Thymus (tissue), 11 donors: ENCODE measurements around the gene IL2RA. TPM values are rescaled to one million over a fixed set of nuclear protein-coding genes. Genes with fewer than 3 reads are reported as not detected.
"Not testable (repeated sequence)": the region's sequence is repeated elsewhere in the genome, so short reads cannot be mapped to it uniquely, and the experiment has no call there.

Experiments
- DNase-seq, 9 donors: peaks; one replicate each; pipeline ENCODE4 v3.0.0-alpha.2; 2013; ENCODE audit warnings: low spot score in 9 of 9, low read depth in 6 of 9, missing footprints in 1 of 9
- H3K27ac ChIP-seq, 2 donors: one replicate each; pipeline ENCODE4 v1.5.1; 2013; ENCODE audit warnings: control low read depth in 1 of 2, low read depth in 1 of 2, low read length in 1 of 2, mild to moderate bottlenecking in 1 of 2, moderate library complexity in 1 of 2
- H3K27me3 ChIP-seq, 2 donors: one replicate each; pipeline ENCODE4 v1.5.1; 2013; ENCODE audit warnings: low read length in 1 of 2; ENCODE audit not compliant: control insufficient read depth in 2 of 2, insufficient read depth in 1 of 2
- H3K36me3 ChIP-seq, 2 donors: one replicate each; pipeline ENCODE4 v1.5.1; 2013; ENCODE audit warnings: low read length in 1 of 2, mild to moderate bottlenecking in 1 of 2, moderate library complexity in 1 of 2; ENCODE audit not compliant: control insufficient read depth in 2 of 2, insufficient read depth in 2 of 2
- H3K4me1 ChIP-seq, 2 donors: one replicate each; pipeline ENCODE4 v1.5.1; 2013; ENCODE audit warnings: low read length in 2 of 2; ENCODE audit not compliant: control insufficient read depth in 2 of 2, insufficient read depth in 2 of 2
- H3K4me3 ChIP-seq, 2 donors: one replicate each; pipeline ENCODE4 v1.5.1; 2013; ENCODE audit warnings: low read length in 2 of 2, control low read depth in 1 of 2, mild to moderate bottlenecking in 1 of 2
- H3K9me3 ChIP-seq, 2 donors: one replicate each; pipeline ENCODE4 v1.5.1; 2013; ENCODE audit warnings: low read length in 1 of 2, mild to moderate bottlenecking in 1 of 2; ENCODE audit not compliant: control insufficient read depth in 2 of 2, insufficient read depth in 1 of 2
- WGBS: extraction: QIAGEN DNeasy Blood & Tissue Kit; methylation state at CpG from one replicate; pipeline ENCODE4 v1.1.7; 2013; 5-methylcytosine and 5-hydroxymethylcytosine counted together
- polyA plus RNA-seq: library from polyadenylated mRNA; stranded (reverse); fragments of 200-250 nt; gene quantifications from one replicate; pipeline ENCODE4 v1.2.3, GENCODE V29; 2013
- total RNA-seq: library from RNA; stranded (reverse); fragments of 120-200 nt; gene quantifications from one replicate; pipeline ENCODE4 v1.2.4, GENCODE V29; 2013
- donor health status: healthy.

IL2RA gene
- total and polyA plus RNA-seq, 2 donors = 5.6 to 13.0 TPM

DNA sequence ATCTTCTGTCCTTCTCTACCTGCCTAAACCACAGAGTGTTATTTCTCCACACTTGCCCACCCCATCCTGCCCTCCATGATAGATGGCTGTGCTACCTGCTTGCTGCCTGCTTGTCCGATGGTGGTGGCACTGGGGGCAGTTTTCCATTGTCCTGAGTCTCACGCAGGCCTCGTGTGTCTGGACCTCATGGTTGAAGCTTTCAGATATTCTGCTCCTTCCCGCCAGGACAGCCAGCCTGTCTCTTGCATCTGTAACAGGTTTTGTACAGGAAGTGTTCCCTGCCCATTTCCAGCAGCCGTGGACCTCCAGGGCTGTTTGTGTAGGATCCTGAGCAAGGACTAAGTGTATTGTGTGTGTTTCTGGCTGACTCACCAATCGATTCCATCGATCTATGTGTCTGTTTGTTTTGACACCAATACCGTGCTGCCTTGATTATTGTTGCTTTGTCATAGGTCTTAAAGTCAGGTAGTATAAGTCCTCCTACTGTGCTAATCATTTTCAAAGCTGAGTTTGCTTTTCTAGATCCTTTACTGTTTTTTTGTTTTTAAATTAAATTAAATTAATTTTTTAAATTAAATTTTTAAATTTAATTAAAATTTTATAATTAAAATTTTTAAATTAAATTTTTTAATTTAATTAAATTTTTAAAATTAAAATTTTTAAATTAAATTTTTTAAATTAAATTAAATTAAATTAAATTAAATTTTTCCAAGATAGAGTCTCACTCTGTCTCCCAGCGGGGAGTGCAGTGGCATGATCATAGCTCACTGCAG, 93.3 kb downstream of the IL2RA start:
- H3K4me3 ChIP-seq = no peak overlapping the region
- no peaks in the 10 kb centered on the region for H3K4me1 ChIP-seq
- DNase-seq = no peak
- no peaks in the 10 kb centered on the region for H3K9me3 ChIP-seq
- no peaks in the 10 kb centered on the region for H3K27me3 ChIP-seq
- H3K36me3 ChIP-seq = no peaks in the 10 kb centered on the region
- WGBS = 97% methylated on average over 9 of the region's 9 CpGs
- no peak overlapping the region for H3K27ac ChIP-seq

DNA sequence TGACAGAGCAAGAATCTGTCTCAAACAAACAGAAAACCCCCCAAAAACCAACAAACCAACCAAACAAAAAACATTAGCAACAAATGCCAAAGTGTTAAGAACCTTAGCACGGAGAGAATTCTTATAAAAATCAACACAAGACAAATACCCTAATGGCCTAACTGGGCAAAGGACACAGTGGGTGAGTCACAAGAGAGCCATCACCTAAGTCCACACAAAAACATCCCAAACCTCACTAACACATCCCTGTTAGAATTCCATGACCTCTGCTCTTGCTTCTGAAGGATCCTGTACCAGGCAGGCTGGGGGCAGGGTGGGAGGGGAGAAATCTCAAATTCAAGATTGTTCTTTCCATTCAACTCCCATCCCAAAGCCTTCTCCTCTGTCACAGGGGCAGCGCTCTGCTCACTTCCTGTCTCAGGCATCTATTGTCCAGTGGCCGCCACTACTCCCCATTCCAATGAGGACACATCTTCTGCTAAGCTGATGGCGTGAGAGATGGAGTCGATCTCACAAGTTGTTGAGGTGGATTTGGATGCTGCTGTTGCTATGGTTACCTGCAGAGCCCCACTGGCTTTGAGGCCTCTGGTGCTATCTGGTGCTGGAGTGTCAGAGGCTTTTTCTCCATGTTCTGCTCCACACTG, 94.0 kb downstream of the IL2RA start:
- H3K36me3 ChIP-seq = no peaks in the 10 kb centered on the region
- 88% methylated on average over 5 of the region's 5 CpGs for WGBS
- no peaks in the 10 kb centered on the region for H3K9me3 ChIP-seq
- no peaks in the 10 kb centered on the region for H3K27me3 ChIP-seq
- no peak overlapping the region for H3K27ac ChIP-seq
- no peak for DNase-seq
- no peak overlapping the region for H3K4me3 ChIP-seq
- no peaks in the 10 kb centered on the region for H3K4me1 ChIP-seq

DNA sequence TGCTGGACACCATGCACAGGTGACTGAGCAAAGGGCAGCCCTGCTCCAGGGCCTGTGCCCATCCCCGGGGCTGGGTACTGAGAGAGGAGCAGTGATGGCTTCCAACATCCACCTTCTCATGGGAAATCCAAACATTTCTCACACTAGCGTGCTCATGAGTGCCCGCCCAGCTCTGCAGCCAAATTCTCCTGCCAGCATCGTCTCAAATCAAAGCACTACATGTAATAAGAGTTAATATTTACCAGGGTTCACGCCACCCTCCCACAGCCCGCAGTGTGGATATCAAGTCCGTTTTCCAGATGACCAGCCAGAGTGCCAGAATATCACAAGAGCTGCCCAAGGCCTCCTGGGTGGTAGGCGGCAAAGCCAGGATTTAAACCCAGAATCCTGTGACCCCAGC, 96.9 kb downstream of the IL2RA start:
- no peaks in the 10 kb centered on the region for H3K36me3 ChIP-seq
- H3K4me1 ChIP-seq = no peaks in the 10 kb centered on the region
- no peak overlapping the region for H3K4me3 ChIP-seq
- H3K27ac ChIP-seq = no peak overlapping the region
- 96% methylated on average over 8 of the region's 8 CpGs for WGBS
- no peaks in the 10 kb centered on the region for H3K27me3 ChIP-seq
- no peak for DNase-seq
- no peaks in the 10 kb centered on the region for H3K9me3 ChIP-seq

DNA sequence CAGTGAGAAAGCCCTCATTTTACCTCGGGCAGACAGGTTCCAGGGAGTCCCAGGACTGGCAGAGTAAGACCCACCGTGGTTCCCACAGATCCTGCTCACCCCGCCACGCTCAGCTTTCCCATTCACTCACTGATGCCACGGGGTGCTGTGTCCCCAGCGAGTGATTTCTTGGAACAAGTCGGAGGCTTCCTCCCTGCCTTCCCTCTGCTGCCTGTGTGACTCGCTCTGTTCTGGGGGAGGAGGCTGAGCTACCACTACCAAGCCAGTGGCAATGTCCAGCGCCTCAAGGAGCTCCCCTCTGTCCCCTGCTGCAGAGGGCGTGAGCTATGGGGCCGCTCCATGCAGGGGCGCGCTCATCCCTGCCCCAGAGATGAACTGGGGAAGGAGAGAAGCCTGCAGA, 97.4 kb downstream of the IL2RA start:
- peaks cover 0 to 2% of the 10 kb centered on the region in 2 donors for H3K36me3 ChIP-seq
- no peaks in the 10 kb centered on the region for H3K4me1 ChIP-seq
- H3K9me3 ChIP-seq = no peaks in the 10 kb centered on the region
- no peaks in the 10 kb centered on the region for H3K27me3 ChIP-seq
- no peak for DNase-seq
- H3K27ac ChIP-seq = no peak overlapping the region
- H3K4me3 ChIP-seq = no peak overlapping the region
- 98% methylated on average over 13 of the region's 13 CpGs for WGBS

DNA sequence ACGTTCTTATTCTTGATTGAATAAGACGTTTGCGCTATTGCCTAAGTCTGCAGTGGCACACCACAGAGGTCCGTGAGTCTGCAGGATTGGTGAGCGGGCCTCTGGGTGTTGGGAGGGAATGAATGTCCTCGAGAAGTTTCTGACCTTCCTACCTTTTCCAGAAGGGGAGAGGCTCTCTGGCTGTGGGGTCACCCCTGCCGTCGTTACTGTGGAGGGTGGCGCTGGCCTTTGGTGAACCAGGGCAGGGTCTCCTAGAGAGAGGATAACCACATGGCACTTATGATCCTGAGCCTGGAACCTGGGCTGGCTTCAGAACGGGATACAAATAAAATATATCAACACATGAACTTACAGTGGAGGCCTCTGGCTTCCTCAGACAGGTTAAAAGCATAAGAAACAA, 98.6 kb downstream of the IL2RA start:
- Histone ChIP-seq H3K4me3 (no peak overlapping the region), H3K36me3 (peaks cover 0 to 6% of the 10 kb centered on the region in 2 donors), H3K4me1 (no peaks in the 10 kb centered on the region), H3K9me3 (no peaks in the 10 kb centered on the region), H3K27ac (no peak overlapping the region), H3K27me3 (no peaks in the 10 kb centered on the region)
- WGBS = 97% methylated on average over 10 of the region's 10 CpGs
- no peak for DNase-seq

DNA sequence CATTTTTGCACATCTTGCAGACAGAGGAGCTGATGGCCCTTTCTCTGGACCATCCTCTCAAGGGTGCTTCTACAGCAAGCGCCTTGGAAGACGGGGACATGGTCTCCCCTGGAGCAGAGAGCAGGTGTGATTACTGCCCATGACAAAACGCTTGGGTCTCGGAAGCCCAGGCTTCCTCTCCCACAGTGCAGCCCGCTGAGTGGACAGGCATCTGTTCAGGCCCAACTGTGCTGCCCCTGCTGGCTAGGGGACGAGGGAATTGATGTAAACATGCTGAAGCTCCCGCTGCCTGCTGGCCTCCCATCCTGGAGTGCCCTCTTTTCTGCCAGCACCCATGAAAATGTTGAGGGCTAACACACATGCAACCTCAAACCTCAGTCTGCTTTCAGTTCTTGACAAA, 99.1 kb downstream of the IL2RA start:
- peaks cover 0 to 6% of the 10 kb centered on the region in 2 donors for H3K36me3 ChIP-seq

DNA sequence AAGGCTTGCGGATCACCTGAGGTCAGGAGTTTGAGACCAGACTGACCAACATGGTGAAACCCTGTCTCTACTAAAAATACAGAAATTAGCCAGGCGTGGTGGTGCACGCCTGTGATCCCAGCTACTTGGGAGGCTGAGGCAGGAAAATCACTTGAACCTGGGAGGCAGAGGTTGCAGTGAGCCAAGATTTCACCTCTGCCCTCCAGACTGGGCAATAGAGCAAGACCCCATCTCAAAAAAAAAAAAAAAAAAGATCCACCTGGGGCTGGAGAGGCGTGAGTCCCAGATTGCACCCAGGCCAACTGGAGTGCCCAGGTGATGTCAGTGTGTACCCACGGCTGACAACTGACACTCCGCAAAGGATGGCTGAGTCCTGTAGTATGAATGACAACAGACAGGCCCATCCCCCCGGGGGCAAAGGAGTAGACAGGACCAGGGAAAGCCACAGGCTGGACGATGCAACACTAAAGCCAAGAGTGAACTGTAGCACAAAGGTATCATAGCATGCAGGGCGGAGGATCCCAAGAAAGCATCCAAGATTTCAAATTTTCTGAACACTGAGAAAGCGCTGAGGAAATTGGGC, 99.7 kb downstream of the IL2RA start:
- not testable (repeated sequence) for H3K27me3 ChIP-seq, H3K36me3 ChIP-seq, H3K9me3 ChIP-seq, H3K4me1 ChIP-seq, H3K27ac ChIP-seq, DNase-seq, H3K4me3 ChIP-seq
- 98% methylated on average over 10 of the region's 10 CpGs for WGBS

More for the DNA sequence above, 99.1 kb downstream of the IL2RA start:
- H3K9me3 ChIP-seq = no peaks in the 10 kb centered on the region
- WGBS = 98% methylated on average over 7 of the region's 7 CpGs
- DNase-seq = no peak
- H3K27me3 ChIP-seq = no peaks in the 10 kb centered on the region
- H3K4me1 ChIP-seq = no peaks in the 10 kb centered on the region
- H3K4me3 ChIP-seq = no peak overlapping the region
- H3K27ac ChIP-seq = no peak overlapping the region

DNA sequence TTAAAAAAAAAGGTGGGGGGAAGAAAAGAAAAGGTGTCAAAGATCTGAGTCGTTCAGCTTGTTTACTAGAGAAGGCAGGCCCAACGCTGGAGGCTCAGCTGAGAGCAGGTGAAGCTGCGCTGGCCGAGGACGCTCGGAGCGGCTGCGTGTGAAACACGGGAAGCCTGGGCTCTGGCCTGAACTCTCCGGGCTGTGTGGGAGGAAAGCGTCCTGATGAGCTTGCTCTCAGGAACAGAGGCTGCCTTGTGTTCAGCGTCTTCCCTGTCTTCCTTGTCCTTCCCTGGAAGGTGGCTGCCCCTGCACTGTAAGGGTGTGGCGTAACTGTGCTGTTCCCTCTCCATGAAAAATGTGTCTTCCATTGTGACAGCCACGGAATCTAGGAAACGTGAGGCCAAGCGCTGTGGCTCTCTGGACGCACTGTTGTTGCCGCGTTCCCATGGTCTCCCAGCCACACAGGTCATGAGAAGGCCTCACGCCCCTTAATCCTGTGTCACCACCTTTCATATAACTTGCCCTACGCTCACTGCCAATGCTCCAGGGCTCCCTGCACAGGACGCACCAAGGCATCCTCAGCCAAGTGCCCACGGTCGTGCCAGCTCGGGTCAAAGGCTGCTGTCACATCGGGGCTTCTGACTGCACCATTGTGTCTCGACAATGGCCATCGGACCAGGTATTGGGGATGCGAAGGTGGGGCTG, 100.6 kb downstream of the IL2RA start:
- 98% methylated on average over 29 of the region's 29 CpGs for WGBS
- DNase-seq = no peak
- Histone ChIP-seq H3K27me3 (no peaks in the 10 kb centered on the region), H3K4me1 (no peaks in the 10 kb centered on the region), H3K27ac (no peak overlapping the region), H3K4me3 (no peak overlapping the region), H3K36me3 (peaks cover 0 to 6% of the 10 kb centered on the region in 2 donors), H3K9me3 (no peaks in the 10 kb centered on the region)

DNA sequence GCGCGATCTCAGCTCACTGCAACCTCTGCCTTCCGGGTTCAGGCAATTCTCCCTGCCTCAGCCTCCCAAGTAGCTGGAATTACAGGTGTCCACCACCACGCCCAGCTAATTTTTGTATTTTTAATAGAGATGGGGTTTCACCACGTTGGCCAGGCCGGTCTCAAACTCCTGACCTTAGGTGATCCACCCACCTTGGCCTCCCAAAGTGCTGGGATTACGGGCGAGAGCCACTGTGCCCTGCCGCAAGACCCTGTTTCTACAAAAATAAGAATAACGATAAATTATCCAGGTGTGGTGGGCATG, 101.2 kb downstream of the IL2RA start:
- H3K36me3 ChIP-seq, H3K4me3 ChIP-seq, H3K4me1 ChIP-seq, H3K27me3 ChIP-seq, H3K9me3 ChIP-seq, H3K27ac ChIP-seq, DNase-seq: not testable (repeated sequence)
- 96% methylated on average over 10 of the region's 10 CpGs for WGBS
